HG03457 (cell line): ENCODE measurements around the gene AMY2B.
A peak's percentile ranks its signal among the peaks of the same experiment; 100 is the strongest.
"Not testable (repeated sequence)": the region's sequence is repeated elsewhere in the genome, so short reads cannot be mapped to it uniquely, and the experiment has no call there.

ENCODE experiments used
- ATAC-seq: cut with Tn5 transposase; IDR thresholded peaks from one replicate; pipeline ENCODE4 v1.9.1; 2021; ENCODE audit warnings: moderate number of reproducible peaks; ENCODE audit not compliant: unreplicated experiment

AMY2B gene

GRCh38 chr1:103571289-103571688 is at the start of gene AMY2B:
Gene AMY2B (plus strand): TSS chr1:103571589. CDS start chr1:103571603, 14 bp downstream.
- ATAC-seq: not testable (repeated sequence)

- ATAC-seq: no peak
Measured at GRCh38 chr1:103523346-103523745, 48.0 kb upstream of the AMY2B start.

- ATAC-seq: peak; percentile 37
Measured at GRCh38 chr1:103525114-103525606, 46.2 kb upstream of the AMY2B start.

- peak; percentile 77 for ATAC-seq
Measured at GRCh38 chr1:103525607-103526507, 45.5 kb upstream of the AMY2B start, which contains the start of gene RNPC3. Gene RNPC3 (plus strand): TSS chr1:103525699. CDS start chr1:103526071, 372 bp downstream.

- ATAC-seq: no peak
Measured at GRCh38 chr1:103527331-103527730, 44.1 kb upstream of the AMY2B start.

GRCh38 chr1:103529746-103530145 is 41.6 kb upstream of the AMY2B start:
- no peak for ATAC-seq

- no peak for ATAC-seq
Measured at GRCh38 chr1:103538226-103538625, 33.2 kb upstream of the AMY2B start.

- no peak for ATAC-seq
Measured at GRCh38 chr1:103541431-103541830, 30.0 kb upstream of the AMY2B start.

- no peak for ATAC-seq
Measured at GRCh38 chr1:103546496-103546895, 24.9 kb upstream of the AMY2B start.

- ATAC-seq: no peak
Measured at GRCh38 chr1:103547840-103548239, 23.5 kb upstream of the AMY2B start.

GRCh38 chr1:103560427-103560826 is 11.0 kb upstream of the AMY2B start:
- ATAC-seq: no peak

- not testable (repeated sequence) for ATAC-seq
Measured at GRCh38 chr1:103561124-103561523, 10.3 kb upstream of the AMY2B start.

- peak; percentile 48 for ATAC-seq
Measured at GRCh38 chr1:103561643-103562395, 9.6 kb upstream of the AMY2B start.

GRCh38 chr1:103563056-103563455 is 8.3 kb upstream of the AMY2B start:
- ATAC-seq: no peak

- no peak for ATAC-seq
Measured at GRCh38 chr1:103569493-103569892, 1.9 kb upstream of the AMY2B start.

- no peak for ATAC-seq
Measured at GRCh38 chr1:103576065-103576464, 4.7 kb downstream of the AMY2B start.

- ATAC-seq: not testable (repeated sequence)
Measured at GRCh38 chr1:103576784-103577183, 5.4 kb downstream of the AMY2B start.

GRCh38 chr1:103582464-103582863 is 11.1 kb downstream of the AMY2B start:
- ATAC-seq: no peak

- no peak for ATAC-seq
Measured at GRCh38 chr1:103583887-103584286, 12.5 kb downstream of the AMY2B start.

GRCh38 chr1:103584537-103584936 is 13.1 kb downstream of the AMY2B start:
- no peak for ATAC-seq

- not testable (repeated sequence) for ATAC-seq
Measured at GRCh38 chr1:103602740-103603139, 31.4 kb downstream of the AMY2B start.

- ATAC-seq: no peak
Measured at GRCh38 chr1:103616362-103616761, 45.0 kb downstream of the AMY2B start.
